Measurements from ENCODE around the gene C1orf159.

- TF ChIP-seq CTCF (IDR thresholded peaks at IDR 0.05) (no peak), POLR2A (IDR thresholded peaks at IDR 0.05) (no peak)
These were observed 26.0 kb downstream of the C1orf159 start for GRCh38 chr1:1089731-1090423.

Data from right lobe of liver (tissue), 4 donors.